ENCODE results near the gene ZNRF1.
"Not testable (repeated sequence)": the region's sequence is repeated elsewhere in the genome, so short reads cannot be mapped to it uniquely, and the experiment has no call there.

ZNRF1 gene

GRCh38 chr16:74998481-74999218 lies at the start of gene ZNRF1:
ZNRF1 (plus strand) TSS chr16:74999024; CDS start chr16:74999672, 648 bp downstream.
- DNase-seq, result peak; percentile 88

- DNase-seq, result no peak
Measured at GRCh38 chr16:74949309-74949708, 49.5 kb upstream of the ZNRF1 start.

- no peak for DNase-seq
Measured at GRCh38 chr16:74950511-74950910, 48.3 kb upstream of the ZNRF1 start.

GRCh38 chr16:74951206-74951605 lies 47.6 kb upstream of the ZNRF1 start:
- DNase-seq, result no peak

GRCh38 chr16:74951681-74952080 lies 47.1 kb upstream of the ZNRF1 start:
- DNase-seq, result no peak

GRCh38 chr16:74954763-74955162 lies 44.1 kb upstream of the ZNRF1 start:
- no peak for DNase-seq

GRCh38 chr16:74973304-74973703 lies 25.5 kb upstream of the ZNRF1 start:
- no peak for DNase-seq

- DNase-seq, result no peak
Measured at GRCh38 chr16:74975591-74975990, 23.2 kb upstream of the ZNRF1 start.

GRCh38 chr16:74982256-74982655 lies 16.6 kb upstream of the ZNRF1 start:
- no peak for DNase-seq

GRCh38 chr16:74984194-74984528 lies 14.7 kb upstream of the ZNRF1 start:
- DNase-seq, result no peak

- DNase-seq, result peak; percentile 100
Measured at GRCh38 chr16:74984529-74985296, 14.1 kb upstream of the ZNRF1 start, which contains the start of gene WDR59. WDR59 (minus strand) TSS chr16:74985123; CDS start chr16:74985017, 106 bp downstream.

GRCh38 chr16:74987027-74987681 lies 11.7 kb upstream of the ZNRF1 start:
- no peak for DNase-seq

GRCh38 chr16:74989864-74990263 lies 9.0 kb upstream of the ZNRF1 start:
- DNase-seq, result not testable (repeated sequence)

- no peak for DNase-seq
Measured at GRCh38 chr16:74990832-74991231, 8.0 kb upstream of the ZNRF1 start.

- DNase-seq, result no peak
Measured at GRCh38 chr16:74991268-74991592, 7.6 kb upstream of the ZNRF1 start.

GRCh38 chr16:74991593-74992403 lies 7.0 kb upstream of the ZNRF1 start:
- no peak for DNase-seq

- DNase-seq, result no peak
Measured at GRCh38 chr16:74995986-74996385, 2.8 kb upstream of the ZNRF1 start.

- DNase-seq, result no peak
Measured at GRCh38 chr16:74997042-74997491, 1.8 kb upstream of the ZNRF1 start.

- peak; percentile 43 for DNase-seq
Measured at GRCh38 chr16:74999219-74999608, 390 bp downstream of the ZNRF1 start.

GRCh38 chr16:74999609-75000480 lies 1.0 kb downstream of the ZNRF1 start:
- peak; percentile 76 for DNase-seq

GRCh38 chr16:75000481-75001081 lies 1.8 kb downstream of the ZNRF1 start:
- DNase-seq, result no peak
